HL-60 (cell line): ENCODE data around the gene TRPC4AP.
A peak's percentile ranks its signal among the peaks of the same experiment; 100 is the strongest.

Source experiments
- POLR2AphosphoS5 ChIP-seq: IDR thresholded peaks from 2 replicates; pipeline ENCODE4 v1.6.1; 2012; ENCODE audit warnings: low read depth
- TF ChIP-seq, protein P1 (sequence below): IDR thresholded peaks from one replicate; pipeline ENCODE4 v1.5.1; 2011; ENCODE audit warnings: low read length, control low read depth, inconsistent platforms; ENCODE audit not compliant: insufficient read depth
- TF ChIP-seq, protein P2 (sequence below): IDR thresholded peaks from 2 replicates; pipeline ENCODE4 v1.6.1; 2012; ENCODE audit warnings: low read depth; ENCODE audit not compliant: insufficient replicate concordance

DNA sequence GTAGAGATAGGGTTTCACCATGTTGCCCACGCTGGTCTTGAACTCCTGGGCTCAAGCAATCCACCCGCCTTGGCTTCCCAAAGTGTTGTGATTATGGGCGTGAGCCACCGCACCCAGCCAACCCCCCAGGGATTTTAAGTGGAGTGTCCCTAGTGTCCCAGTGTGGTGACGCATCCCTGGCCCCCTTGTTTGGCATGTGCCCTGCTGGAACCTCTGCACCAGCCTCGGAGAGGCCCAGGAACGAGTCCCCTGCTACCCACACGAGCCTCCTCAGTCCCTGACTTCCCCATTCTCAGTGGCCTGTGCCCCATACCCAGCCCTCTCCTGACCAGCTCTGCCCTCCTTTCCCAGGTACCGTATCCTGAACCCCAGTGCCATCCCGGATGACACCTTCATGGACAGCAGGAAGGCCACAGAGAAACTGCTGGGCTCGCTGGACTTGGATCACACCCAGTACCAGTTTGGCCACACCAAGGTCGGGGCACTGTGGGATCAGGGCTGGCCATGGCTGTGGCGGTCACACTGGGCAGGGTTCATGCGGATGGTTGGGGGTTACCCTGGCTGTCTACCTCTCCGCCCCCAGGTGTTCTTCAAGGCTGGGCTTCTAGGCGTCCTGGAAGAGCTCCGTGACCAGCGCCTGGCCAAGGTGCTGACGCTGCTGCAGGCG lies 99.7 kb downstream of the TRPC4AP start:
- TF ChIP-seq, protein P1, sequence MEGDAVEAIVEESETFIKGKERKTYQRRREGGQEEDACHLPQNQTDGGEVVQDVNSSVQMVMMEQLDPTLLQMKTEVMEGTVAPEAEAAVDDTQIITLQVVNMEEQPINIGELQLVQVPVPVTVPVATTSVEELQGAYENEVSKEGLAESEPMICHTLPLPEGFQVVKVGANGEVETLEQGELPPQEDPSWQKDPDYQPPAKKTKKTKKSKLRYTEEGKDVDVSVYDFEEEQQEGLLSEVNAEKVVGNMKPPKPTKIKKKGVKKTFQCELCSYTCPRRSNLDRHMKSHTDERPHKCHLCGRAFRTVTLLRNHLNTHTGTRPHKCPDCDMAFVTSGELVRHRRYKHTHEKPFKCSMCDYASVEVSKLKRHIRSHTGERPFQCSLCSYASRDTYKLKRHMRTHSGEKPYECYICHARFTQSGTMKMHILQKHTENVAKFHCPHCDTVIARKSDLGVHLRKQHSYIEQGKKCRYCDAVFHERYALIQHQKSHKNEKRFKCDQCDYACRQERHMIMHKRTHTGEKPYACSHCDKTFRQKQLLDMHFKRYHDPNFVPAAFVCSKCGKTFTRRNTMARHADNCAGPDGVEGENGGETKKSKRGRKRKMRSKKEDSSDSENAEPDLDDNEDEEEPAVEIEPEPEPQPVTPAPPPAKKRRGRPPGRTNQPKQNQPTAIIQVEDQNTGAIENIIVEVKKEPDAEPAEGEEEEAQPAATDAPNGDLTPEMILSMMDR: no peak
- 0 out of 2 replicates have a peak, but pooled peaks have one; percentile 27 for TF ChIP-seq POLR2AphosphoS5
- TF ChIP-seq, protein P2, sequence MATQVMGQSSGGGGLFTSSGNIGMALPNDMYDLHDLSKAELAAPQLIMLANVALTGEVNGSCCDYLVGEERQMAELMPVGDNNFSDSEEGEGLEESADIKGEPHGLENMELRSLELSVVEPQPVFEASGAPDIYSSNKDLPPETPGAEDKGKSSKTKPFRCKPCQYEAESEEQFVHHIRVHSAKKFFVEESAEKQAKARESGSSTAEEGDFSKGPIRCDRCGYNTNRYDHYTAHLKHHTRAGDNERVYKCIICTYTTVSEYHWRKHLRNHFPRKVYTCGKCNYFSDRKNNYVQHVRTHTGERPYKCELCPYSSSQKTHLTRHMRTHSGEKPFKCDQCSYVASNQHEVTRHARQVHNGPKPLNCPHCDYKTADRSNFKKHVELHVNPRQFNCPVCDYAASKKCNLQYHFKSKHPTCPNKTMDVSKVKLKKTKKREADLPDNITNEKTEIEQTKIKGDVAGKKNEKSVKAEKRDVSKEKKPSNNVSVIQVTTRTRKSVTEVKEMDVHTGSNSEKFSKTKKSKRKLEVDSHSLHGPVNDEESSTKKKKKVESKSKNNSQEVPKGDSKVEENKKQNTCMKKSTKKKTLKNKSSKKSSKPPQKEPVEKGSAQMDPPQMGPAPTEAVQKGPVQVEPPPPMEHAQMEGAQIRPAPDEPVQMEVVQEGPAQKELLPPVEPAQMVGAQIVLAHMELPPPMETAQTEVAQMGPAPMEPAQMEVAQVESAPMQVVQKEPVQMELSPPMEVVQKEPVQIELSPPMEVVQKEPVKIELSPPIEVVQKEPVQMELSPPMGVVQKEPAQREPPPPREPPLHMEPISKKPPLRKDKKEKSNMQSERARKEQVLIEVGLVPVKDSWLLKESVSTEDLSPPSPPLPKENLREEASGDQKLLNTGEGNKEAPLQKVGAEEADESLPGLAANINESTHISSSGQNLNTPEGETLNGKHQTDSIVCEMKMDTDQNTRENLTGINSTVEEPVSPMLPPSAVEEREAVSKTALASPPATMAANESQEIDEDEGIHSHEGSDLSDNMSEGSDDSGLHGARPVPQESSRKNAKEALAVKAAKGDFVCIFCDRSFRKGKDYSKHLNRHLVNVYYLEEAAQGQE: no peak
